Activated T-helper 1 cell treated with Interleukin-2 at 50 U/mL for 16 hours (primary cell): ENCODE data around the gene EBLN2.
"Not testable (repeated sequence)": the region's sequence is repeated elsewhere in the genome, so short reads cannot be mapped to it uniquely, and the experiment has no call there.

Source experiments
- DNase-seq: peaks from one replicate; pipeline ENCODE4 v3.0.0-alpha.2; 2020; ENCODE audit warnings: low read depth

Gene EBLN2

GRCh38 chr3:73066243-73066642 lies 4.8 kb downstream of the EBLN2 start:
- not testable (repeated sequence) for DNase-seq

- DNase-seq = no peak
Observed at GRCh38 chr3:73068419-73068818, 7.0 kb downstream of the EBLN2 start.

- no peak for DNase-seq
Observed at GRCh38 chr3:73069187-73069586, 7.7 kb downstream of the EBLN2 start.

GRCh38 chr3:73069775-73070444 lies 8.5 kb downstream of the EBLN2 start:
- DNase-seq = no peak

GRCh38 chr3:73070675-73071575 lies 9.5 kb downstream of the EBLN2 start:
- no peak for DNase-seq

- no peak for DNase-seq
Observed at GRCh38 chr3:73071952-73072351, 10.5 kb downstream of the EBLN2 start.

GRCh38 chr3:73072634-73073033 lies 11.2 kb downstream of the EBLN2 start:
- DNase-seq = no peak

- DNase-seq = no peak
Observed at GRCh38 chr3:73073091-73073707, 11.7 kb downstream of the EBLN2 start.

GRCh38 chr3:73074781-73075180 lies 13.3 kb downstream of the EBLN2 start:
- no peak for DNase-seq

- DNase-seq = no peak
Observed at GRCh38 chr3:73080216-73080966, 18.9 kb downstream of the EBLN2 start.

GRCh38 chr3:73081140-73081539 lies 19.7 kb downstream of the EBLN2 start:
- no peak for DNase-seq

- no peak for DNase-seq
Observed at GRCh38 chr3:73084170-73084569, 22.7 kb downstream of the EBLN2 start.

- DNase-seq = peak; percentile 11
Observed at GRCh38 chr3:73086071-73086494, 24.6 kb downstream of the EBLN2 start.

GRCh38 chr3:73094129-73094528 lies 32.7 kb downstream of the EBLN2 start:
- no peak for DNase-seq

- no peak for DNase-seq
Observed at GRCh38 chr3:73094951-73095350, 33.5 kb downstream of the EBLN2 start.

GRCh38 chr3:73096169-73096568 lies 34.7 kb downstream of the EBLN2 start:
- no peak for DNase-seq

GRCh38 chr3:73098026-73098425 lies 36.6 kb downstream of the EBLN2 start:
- no peak for DNase-seq

- DNase-seq = no peak
Observed at GRCh38 chr3:73098873-73099272, 37.4 kb downstream of the EBLN2 start.

GRCh38 chr3:73100741-73101559 lies 39.5 kb downstream of the EBLN2 start:
- DNase-seq = peak; percentile 49

GRCh38 chr3:73101881-73102280 lies 40.4 kb downstream of the EBLN2 start:
- no peak for DNase-seq

- DNase-seq = no peak
Observed at GRCh38 chr3:73107215-73107614, 45.8 kb downstream of the EBLN2 start.
